Activated T-helper 2 cell treated with anti-CD3 and anti-CD28 coated beads, Interferon-gamma antibody, Interleukin-2, Interleukin-4, amounts not matched to agents 10 μg/mL and 5 μg/mL and 100 μg/mL, durations not matched to agents 14 hours and 24 hours and 36 hours (primary cell): ENCODE results near the gene VEZT. TPM values are rescaled to one million over a fixed set of nuclear protein-coding genes. Genes with fewer than 3 reads are reported as not detected.
A peak's percentile ranks its signal among the peaks of the same experiment; 100 is the strongest.
"Not testable (repeated sequence)": the region's sequence is repeated elsewhere in the genome, so short reads cannot be mapped to it uniquely, and the experiment has no call there.

Experiments
- DNase-seq: peaks from one replicate; pipeline ENCODE4 v3.0.0; 2021; ENCODE audit warnings: low spot score
- H3K27ac Mint-ChIP-seq: one replicate; pipeline ENCODE4 v1.8.0; 2021; ENCODE audit warnings: mixed read lengths
- H3K27me3 Mint-ChIP-seq: one replicate; pipeline ENCODE4 v1.8.0; 2021; ENCODE audit warnings: low read depth, mixed read lengths
- H3K36me3 Mint-ChIP-seq: one replicate; pipeline ENCODE4 v1.8.0; 2021; ENCODE audit warnings: low read depth, mixed read lengths
- H3K4me1 Mint-ChIP-seq: one replicate; pipeline ENCODE4 v1.8.0; 2021; ENCODE audit warnings: low read depth, mixed read lengths
- H3K4me3 Mint-ChIP-seq: one replicate; pipeline ENCODE4 v1.8.0; 2021; ENCODE audit warnings: low read depth, mild to moderate bottlenecking, moderate library complexity, mixed read lengths
- H3K9me3 Mint-ChIP-seq: one replicate; pipeline ENCODE4 v1.8.0; 2021; ENCODE audit warnings: mixed read lengths
- intact Hi-C: fragments of 100-400 bp; cut with micrococcal nuclease; formaldehyde crosslinking; loops from one replicate; pipeline ENCODE4 v1.15.1; 2023
- total RNA-seq: library from RNA; stranded (reverse); gene quantifications from 2 replicates; pipeline ENCODE4 v1.2.3, GENCODE V29; 2022

Gene VEZT
- total RNA-seq, 1 donor from 2014 or later = 62.6 TPM

- H3K9me3 Mint-ChIP-seq = no peaks in the 10 kb centered on the region
- peaks cover 26% of the 10 kb centered on the region for H3K4me1 Mint-ChIP-seq
- intact Hi-C loops = loop anchor here (1.0 to 10.0 kb wide), 7 partner anchors 100 to 1782 kb away; partner anchors contain the start of genes NDUFA12, NR2C1, SOCS2 and USP44
- DNase-seq = no peak
- peak overlapping the region; percentile 35 for H3K27ac Mint-ChIP-seq
- H3K27me3 Mint-ChIP-seq = peaks cover 13% of the 10 kb centered on the region
- peak overlapping the region; percentile 98 for H3K4me3 Mint-ChIP-seq
- H3K36me3 Mint-ChIP-seq = peaks cover 12% of the 10 kb centered on the region
Measured at GRCh38 chr12:95216711-95217376, 763 bp upstream of the VEZT start.

GRCh38 chr12:95218150-95219133 is 835 bp downstream of the VEZT start:
- H3K27ac Mint-ChIP-seq = peak overlapping the region; percentile 99
- H3K27me3 Mint-ChIP-seq = peaks cover 13% of the 10 kb centered on the region
- peaks cover 28% of the 10 kb centered on the region for H3K4me1 Mint-ChIP-seq
- intact Hi-C loops = loop anchor here (2.0 to 10.0 kb wide), 4 partner anchors 22 to 1784 kb away; partner anchors contain the start of genes SOCS2 and USP44
- H3K36me3 Mint-ChIP-seq = peaks cover 12% of the 10 kb centered on the region
- peak; percentile 34 for DNase-seq
- peak overlapping the region; percentile 98 for H3K4me3 Mint-ChIP-seq
- H3K9me3 Mint-ChIP-seq = no peaks in the 10 kb centered on the region

- intact Hi-C loops = no loop called here
- peaks cover 12% of the 10 kb centered on the region for H3K27me3 Mint-ChIP-seq
- H3K27ac Mint-ChIP-seq = no peak overlapping the region
- H3K9me3 Mint-ChIP-seq = no peaks in the 10 kb centered on the region
- H3K36me3 Mint-ChIP-seq = peaks cover 23% of the 10 kb centered on the region
- H3K4me3 Mint-ChIP-seq = peak overlapping the region; percentile 9
- H3K4me1 Mint-ChIP-seq = peaks cover 37% of the 10 kb centered on the region
- no peak for DNase-seq
Measured at GRCh38 chr12:95220190-95220589, 2.6 kb downstream of the VEZT start.

GRCh38 chr12:95220726-95221125 is 3.1 kb downstream of the VEZT start:
- Mint-ChIP-seq H3K9me3 (no peaks in the 10 kb centered on the region), H3K27ac (no peak overlapping the region), H3K4me1 (peaks cover 36% of the 10 kb centered on the region), H3K36me3 (peaks cover 26% of the 10 kb centered on the region), H3K4me3 (peak overlapping the region; percentile 9), H3K27me3 (peaks cover 8% of the 10 kb centered on the region)
- intact Hi-C loops = no loop called here
- DNase-seq = no peak

GRCh38 chr12:95224202-95225170 is 6.9 kb downstream of the VEZT start:
- intact Hi-C loops = no loop called here
- DNase-seq = no peak
- Mint-ChIP-seq H3K36me3 (peaks cover 33% of the 10 kb centered on the region), H3K4me1 (peaks cover 25% of the 10 kb centered on the region), H3K27ac (peak overlapping the region; percentile 4), H3K9me3 (no peaks in the 10 kb centered on the region), H3K4me3 (no peak overlapping the region), H3K27me3 (no peaks in the 10 kb centered on the region)

- intact Hi-C loops = no loop called here
- no peak for DNase-seq
- H3K4me1 Mint-ChIP-seq = peaks cover 17% of the 10 kb centered on the region
- H3K36me3 Mint-ChIP-seq = peaks cover 24% of the 10 kb centered on the region
- no peaks in the 10 kb centered on the region for H3K9me3 Mint-ChIP-seq
- H3K27ac Mint-ChIP-seq = no peak overlapping the region
- H3K4me3 Mint-ChIP-seq = no peak overlapping the region
- no peaks in the 10 kb centered on the region for H3K27me3 Mint-ChIP-seq
Measured at GRCh38 chr12:95225645-95226212, 8.1 kb downstream of the VEZT start.

GRCh38 chr12:95227818-95228356 is 10.3 kb downstream of the VEZT start:
- H3K9me3 Mint-ChIP-seq = no peaks in the 10 kb centered on the region
- no peak overlapping the region for H3K4me3 Mint-ChIP-seq
- DNase-seq = no peak
- H3K27ac Mint-ChIP-seq = no peak overlapping the region
- peaks cover 23% of the 10 kb centered on the region for H3K36me3 Mint-ChIP-seq
- no peaks in the 10 kb centered on the region for H3K27me3 Mint-ChIP-seq
- intact Hi-C loops = no loop called here
- H3K4me1 Mint-ChIP-seq = peaks cover 15% of the 10 kb centered on the region

GRCh38 chr12:95228617-95229016 is 11.0 kb downstream of the VEZT start:
- Mint-ChIP-seq H3K4me1 (peaks cover 15% of the 10 kb centered on the region), H3K27ac (no peak overlapping the region), H3K4me3 (no peak overlapping the region), H3K36me3 (peaks cover 23% of the 10 kb centered on the region), H3K27me3 (no peaks in the 10 kb centered on the region), H3K9me3 (no peaks in the 10 kb centered on the region)
- no peak for DNase-seq
- intact Hi-C loops = no loop called here

- H3K9me3 Mint-ChIP-seq = no peaks in the 10 kb centered on the region
- DNase-seq = no peak
- no peaks in the 10 kb centered on the region for H3K27me3 Mint-ChIP-seq
- peaks cover 11% of the 10 kb centered on the region for H3K4me1 Mint-ChIP-seq
- H3K27ac Mint-ChIP-seq = no peak overlapping the region
- H3K36me3 Mint-ChIP-seq = peaks cover 22% of the 10 kb centered on the region
- intact Hi-C loops = no loop called here
- H3K4me3 Mint-ChIP-seq = no peak overlapping the region
Measured at GRCh38 chr12:95229636-95230035, 12.0 kb downstream of the VEZT start.

GRCh38 chr12:95230313-95230712 is 12.7 kb downstream of the VEZT start:
- Mint-ChIP-seq H3K36me3 (peaks cover 18% of the 10 kb centered on the region), H3K4me1 (peaks cover 6% of the 10 kb centered on the region), H3K27me3 (no peaks in the 10 kb centered on the region), H3K27ac (no peak overlapping the region), H3K4me3 (no peak overlapping the region), H3K9me3 (no peaks in the 10 kb centered on the region)
- intact Hi-C loops = no loop called here
- no peak for DNase-seq

- no peaks in the 10 kb centered on the region for H3K9me3 Mint-ChIP-seq
- DNase-seq = no peak
- no peak overlapping the region for H3K4me3 Mint-ChIP-seq
- intact Hi-C loops = no loop called here
- peaks cover 14% of the 10 kb centered on the region for H3K36me3 Mint-ChIP-seq
- H3K4me1 Mint-ChIP-seq = peaks cover 6% of the 10 kb centered on the region
- no peak overlapping the region for H3K27ac Mint-ChIP-seq
- no peaks in the 10 kb centered on the region for H3K27me3 Mint-ChIP-seq
Measured at GRCh38 chr12:95231190-95231589, 13.6 kb downstream of the VEZT start.

- H3K9me3 Mint-ChIP-seq, H3K27me3 Mint-ChIP-seq, H3K27ac Mint-ChIP-seq, H3K4me1 Mint-ChIP-seq, DNase-seq, H3K4me3 Mint-ChIP-seq, intact Hi-C loops: not testable (repeated sequence)
- peaks cover 21% of the 10 kb centered on the region for H3K36me3 Mint-ChIP-seq
Measured at GRCh38 chr12:95234187-95234586, 16.6 kb downstream of the VEZT start.
